Neural cell (in vitro differentiated cells): Measurements from ENCODE around the gene TTC1. TPM values are rescaled to one million over a fixed set of nuclear protein-coding genes. Genes with fewer than 3 reads are reported as not detected.

ENCODE experiments used
- H2AFZ ChIP-seq: fragments of 200-600, 300-800 bp; sonication (generic), shearing (Covaris generic); 2 replicates; pipeline ENCODE4 v1.6.0; 2014; ENCODE audit warnings: low read depth, mild to moderate bottlenecking, antibody characterized with exemption, low read length, moderate library complexity
- H3F3A ChIP-seq: fragments of 200-600 bp; shearing (Covaris generic); 2 replicates; pipeline ENCODE4 v1.6.1; 2016; ENCODE audit warnings: mild to moderate bottlenecking, moderate library complexity, mixed read lengths, antibody characterized with exemption, low read length; ENCODE audit not compliant: insufficient read depth, poor library complexity, severe bottlenecking
- H3K27ac ChIP-seq: fragments of 200-600, 300-800 bp; sonication (generic), shearing (Covaris generic); 2 replicates; pipeline ENCODE4 v1.5.1; 2014; ENCODE audit warnings: mild to moderate bottlenecking, low read length, moderate library complexity
- H3K27me3 ChIP-seq: fragments of 300-800, 200-600 bp; sonication (generic), shearing (Covaris generic); 2 replicates; pipeline ENCODE4 v1.6.0; 2014; ENCODE audit warnings: mild to moderate bottlenecking, low read depth, low read length, moderate library complexity; ENCODE audit not compliant: insufficient read depth
- H3K36me3 ChIP-seq: fragments of 300-800, 200-600 bp; sonication (generic), shearing (Covaris generic); 2 replicates; pipeline ENCODE4 v1.5.1; 2014; ENCODE audit warnings: mild to moderate bottlenecking, antibody characterized with exemption, low read length, moderate library complexity; ENCODE audit not compliant: insufficient read depth
- H3K4me2 ChIP-seq: fragments of 300-800, 200-600 bp; sonication (generic), shearing (Covaris generic); 2 replicates; pipeline ENCODE4 v1.6.0; 2014; ENCODE audit warnings: mild to moderate bottlenecking, low read length
- H3K4me3 ChIP-seq: fragments of 300-800, 200-600 bp; sonication (generic), shearing (Covaris generic); 2 replicates; pipeline ENCODE4 v1.5.1; 2014; ENCODE audit warnings: mild to moderate bottlenecking, low read length, moderate library complexity
- H3K79me2 ChIP-seq: fragments of 200-600 bp; shearing (Covaris generic); replicated peaks from 2 replicates; pipeline ENCODE4 v1.6.0; 2014; ENCODE audit warnings: mild to moderate bottlenecking, low read length, moderate library complexity; ENCODE audit not compliant: insufficient read depth
- H3K9ac ChIP-seq: fragments of 300-800, 200-600 bp; sonication (generic), shearing (Covaris generic); 2 replicates; pipeline ENCODE4 v1.6.1; 2016; ENCODE audit warnings: mild to moderate bottlenecking, low read length, mixed read lengths
- H3K9me2 ChIP-seq: fragments of 200-600 bp; shearing (Covaris generic); 2 replicates; pipeline ENCODE4 v1.6.1; 2016; ENCODE audit warnings: mild to moderate bottlenecking, low read length, mixed read lengths; ENCODE audit not compliant: insufficient read depth
- H3K9me3 ChIP-seq: fragments of 200-600, 300-800 bp; sonication (generic), shearing (Covaris generic); 2 replicates; pipeline ENCODE4 v1.6.1; 2016; ENCODE audit warnings: mild to moderate bottlenecking, mixed run types, low read length, moderate library complexity, mixed read lengths
- H4K20me1 ChIP-seq: fragments of 200-600 bp; shearing (Covaris generic); 2 replicates; pipeline ENCODE4 v1.6.1; 2016; ENCODE audit warnings: mild to moderate bottlenecking, mixed run types; ENCODE audit not compliant: insufficient read depth
- CTCF ChIP-seq: fragments of 450-650 bp; IDR thresholded peaks from 2 replicates; pipeline ENCODE4 v1.5.1; 2014; ENCODE audit warnings: antibody characterized with exemption, mild to moderate bottlenecking, moderate library complexity; ENCODE audit not compliant: poor library complexity, severe bottlenecking
- EP300 ChIP-seq: fragments of 450-650 bp; conservative IDR thresholded peaks from 2 replicates; pipeline ENCODE4 v1.6.1; 2014; ENCODE audit warnings: antibody characterized with exemption, mild to moderate bottlenecking, moderate library complexity; ENCODE audit not compliant: poor library complexity, severe bottlenecking
- EZH2 ChIP-seq: fragments of 200-600, 300-800 bp; shearing (Covaris generic), sonication (generic); IDR thresholded peaks from 2 replicates; pipeline ENCODE4 v1.6.1; 2014; ENCODE audit warnings: antibody characterized with exemption, low read length, borderline replicate concordance, mild to moderate bottlenecking; ENCODE audit not compliant: insufficient read depth, poor library complexity, severe bottlenecking
- MXI1 ChIP-seq: fragments of 450-650 bp; conservative IDR thresholded peaks from 2 replicates; pipeline ENCODE4 v1.6.1; 2014; ENCODE audit warnings: antibody characterized with exemption, mild to moderate bottlenecking; ENCODE audit not compliant: poor library complexity, severe bottlenecking
- POLR2AphosphoS5 ChIP-seq: IDR thresholded peaks from 2 replicates; pipeline ENCODE4 v1.6.1; 2012
- RAD21 ChIP-seq: fragments of 450-650 bp; conservative IDR thresholded peaks from 2 replicates; pipeline ENCODE4 v1.6.1; 2014; ENCODE audit warnings: antibody characterized with exemption, mild to moderate bottlenecking, moderate library complexity
- REST ChIP-seq: IDR thresholded peaks from 2 replicates; pipeline ENCODE4 v1.6.1; 2012; ENCODE audit warnings: borderline replicate concordance
- SMC3 ChIP-seq: fragments of 450-650 bp; conservative IDR thresholded peaks from 2 replicates; pipeline ENCODE4 v1.6.1; 2014; ENCODE audit warnings: antibody characterized with exemption, mild to moderate bottlenecking, moderate library complexity; ENCODE audit not compliant: poor library complexity
- TAF1 ChIP-seq: IDR thresholded peaks from 2 replicates; pipeline ENCODE4 v1.6.1; 2012; ENCODE audit warnings: low read depth
- polyA plus RNA-seq: library from polyadenylated mRNA; depleted of rRNA; stranded (reverse); fragments of >200 nt; gene quantifications from 2 replicates; pipeline ENCODE4 v1.2.3, GENCODE V29; 2014

Gene TTC1
- polyA plus RNA-seq, 1 donor from 2014 or later, result 74.0 TPM

DNA sequence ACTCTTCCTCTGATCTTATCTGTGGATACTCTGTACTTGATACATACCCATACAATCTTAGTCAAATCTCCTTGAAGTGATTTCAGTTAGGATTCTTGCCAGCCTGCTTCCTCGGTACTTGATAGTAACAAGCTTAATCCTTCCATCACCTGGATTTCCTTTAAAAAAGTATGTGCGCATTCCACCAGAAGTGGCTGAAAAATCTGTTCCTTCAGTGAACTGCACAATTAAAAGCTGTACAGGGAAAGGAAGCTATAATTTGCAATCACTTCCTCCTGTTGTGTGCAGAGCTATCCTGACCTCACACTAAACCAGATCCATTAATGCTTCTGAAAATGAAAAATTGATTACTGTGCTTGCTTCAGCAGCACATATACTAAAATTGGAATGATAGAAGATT is 63.0 kb downstream of the TTC1 start:
- Histone ChIP-seq H3K4me2 (no peak overlapping the region), H3K36me3 (no peaks in the 10 kb centered on the region), H4K20me1 (no peaks in the 10 kb centered on the region), H3K27ac (no peak overlapping the region), H3K9me3 (no peaks in the 10 kb centered on the region), H3K27me3 (no peaks in the 10 kb centered on the region), H2AFZ (no peak overlapping the region), H3F3A (no peaks in the 10 kb centered on the region), H3K9ac (no peak overlapping the region), H3K79me2 (no peaks in the 10 kb centered on the region), H3K9me2 (no peaks in the 10 kb centered on the region), H3K4me3 (no peak overlapping the region)
- TF ChIP-seq REST, result no peak
- TF ChIP-seq TAF1, result no peak
- no peak for TF ChIP-seq EZH2
- no peak for TF ChIP-seq POLR2AphosphoS5
- no peak for TF ChIP-seq SMC3
- no peak for TF ChIP-seq EP300

DNA sequence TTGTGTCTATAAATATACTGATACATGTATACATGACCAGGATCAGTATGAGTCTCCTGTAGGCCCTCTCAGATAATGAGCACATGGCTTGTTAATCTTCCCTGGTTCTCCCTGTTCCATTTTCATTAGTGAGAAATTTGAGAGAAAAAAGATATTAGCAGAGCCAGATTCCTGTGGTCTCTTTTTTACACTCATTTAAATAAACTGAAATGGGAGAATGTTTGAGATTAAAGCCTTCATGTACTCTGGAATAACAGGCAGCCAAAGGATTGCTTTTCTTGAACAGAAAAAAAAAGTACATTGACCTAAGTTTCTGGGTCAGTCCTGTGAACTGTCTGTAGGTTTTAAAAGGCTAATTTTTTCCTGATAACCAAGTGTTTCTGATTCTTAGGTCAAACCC is 66.1 kb downstream of the TTC1 start:
- Histone ChIP-seq H3K27ac (no peak overlapping the region), H3K36me3 (no peaks in the 10 kb centered on the region), H3K9ac (no peak overlapping the region), H3K79me2 (no peaks in the 10 kb centered on the region), H3K4me2 (no peak overlapping the region), H3K27me3 (no peaks in the 10 kb centered on the region), H4K20me1 (no peaks in the 10 kb centered on the region), H3F3A (no peaks in the 10 kb centered on the region), H3K9me2 (no peaks in the 10 kb centered on the region), H2AFZ (no peak overlapping the region), H3K4me3 (no peak overlapping the region), H3K9me3 (no peaks in the 10 kb centered on the region)
- TF ChIP-seq MXI1 (no peak), EP300 (no peak), EZH2 (no peak), RAD21 (no peak), POLR2AphosphoS5 (no peak), CTCF (no peak), TAF1 (no peak), REST (no peak), SMC3 (no peak)
